Suppressor macrophage (primary cell): ENCODE data around the gene HPX.
"Not testable (repeated sequence)": the region's sequence is repeated elsewhere in the genome, so short reads cannot be mapped to it uniquely, and the experiment has no call there.

ENCODE experiments used
- DNase-seq, 4 experiments: peaks; one replicate each; pipeline ENCODE4 v3.0.0-alpha.2; 2020 to 2022

HPX gene

DNA sequence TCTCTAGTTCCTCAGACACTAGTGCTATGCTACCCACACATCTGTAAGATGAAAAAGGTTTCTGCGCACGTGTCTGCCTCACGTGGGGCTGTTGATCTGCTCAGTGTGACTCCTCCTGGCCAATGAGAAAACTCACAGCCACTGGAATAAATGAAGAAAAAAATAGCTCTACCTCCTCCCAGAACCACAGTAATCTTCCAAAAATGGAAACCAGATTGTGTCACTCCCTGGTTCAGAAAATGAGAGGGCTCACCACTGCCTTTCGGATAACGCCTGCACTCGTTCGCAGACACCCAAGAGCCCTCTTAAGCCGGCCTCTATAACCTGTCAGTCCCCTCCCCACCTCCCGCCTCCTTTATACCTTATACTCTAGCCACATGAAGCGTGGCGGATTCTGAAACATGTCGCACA, 27.0 kb downstream of the HPX start:
- no peak for DNase-seq

DNA sequence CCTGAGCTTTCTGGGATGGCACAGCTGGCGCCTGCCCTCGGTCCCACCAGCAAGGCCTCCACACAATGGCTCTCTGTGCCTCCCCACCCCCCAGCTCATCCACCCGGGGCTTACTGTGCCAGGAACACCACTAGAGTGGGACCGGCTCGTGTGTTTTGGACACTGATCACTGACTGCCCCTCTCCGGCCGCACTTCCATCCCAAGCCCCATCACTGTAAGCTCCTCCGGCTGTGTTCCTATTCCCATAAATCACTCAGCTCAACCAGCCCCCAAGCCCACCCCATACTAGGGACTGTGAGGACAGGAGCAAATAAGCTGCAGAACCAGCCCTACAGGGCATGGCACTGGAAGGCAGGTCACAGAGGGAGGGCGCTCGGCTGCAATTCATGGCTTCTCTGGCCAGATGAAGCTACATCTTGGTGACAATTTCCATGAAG, 29.2 kb downstream of the HPX start:
- no peak for DNase-seq

GRCh38 chr11:6410695-6411430, 29.9 kb downstream of the HPX start:
- no peak for DNase-seq

DNA sequence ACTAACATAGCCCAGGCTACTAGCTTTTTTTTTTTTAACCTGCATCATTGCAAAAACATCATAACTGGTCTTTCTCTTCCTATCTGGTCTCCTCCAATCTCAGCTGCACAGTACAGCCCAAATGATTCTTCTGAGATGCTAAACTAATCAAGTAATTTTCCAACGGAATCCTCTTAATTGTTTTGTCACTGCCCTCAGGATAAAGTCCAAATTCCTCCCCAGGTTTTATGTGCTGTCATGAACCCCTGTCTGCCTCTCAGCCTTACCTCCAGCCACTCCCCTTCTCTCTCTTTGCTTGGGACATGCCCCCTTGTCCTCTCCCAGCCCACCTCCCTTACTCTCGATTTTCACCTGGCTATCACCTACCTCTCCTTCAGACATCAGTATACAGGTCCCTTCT, 34.4 kb downstream of the HPX start:
- DNase-seq: no peak

DNA sequence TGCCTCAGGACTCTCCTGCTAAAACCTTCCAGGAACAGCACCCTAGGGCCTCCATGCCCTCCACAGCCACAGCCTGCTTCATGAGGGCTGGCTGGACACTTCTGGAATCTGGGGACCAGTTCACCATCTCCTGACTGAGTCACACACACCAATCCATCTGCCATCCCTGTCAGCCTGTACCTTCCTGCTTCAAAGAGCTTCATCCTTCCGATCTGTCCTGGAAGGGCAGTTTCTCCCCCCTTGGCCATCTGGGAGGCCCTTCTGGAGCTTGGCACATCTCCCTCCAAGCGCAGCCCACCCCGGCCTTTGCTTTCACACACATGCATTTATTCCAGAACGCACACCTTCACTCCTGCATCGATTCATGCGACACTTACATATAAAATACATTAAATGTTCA, 34.9 kb downstream of the HPX start:
- DNase-seq: no peak

DNA sequence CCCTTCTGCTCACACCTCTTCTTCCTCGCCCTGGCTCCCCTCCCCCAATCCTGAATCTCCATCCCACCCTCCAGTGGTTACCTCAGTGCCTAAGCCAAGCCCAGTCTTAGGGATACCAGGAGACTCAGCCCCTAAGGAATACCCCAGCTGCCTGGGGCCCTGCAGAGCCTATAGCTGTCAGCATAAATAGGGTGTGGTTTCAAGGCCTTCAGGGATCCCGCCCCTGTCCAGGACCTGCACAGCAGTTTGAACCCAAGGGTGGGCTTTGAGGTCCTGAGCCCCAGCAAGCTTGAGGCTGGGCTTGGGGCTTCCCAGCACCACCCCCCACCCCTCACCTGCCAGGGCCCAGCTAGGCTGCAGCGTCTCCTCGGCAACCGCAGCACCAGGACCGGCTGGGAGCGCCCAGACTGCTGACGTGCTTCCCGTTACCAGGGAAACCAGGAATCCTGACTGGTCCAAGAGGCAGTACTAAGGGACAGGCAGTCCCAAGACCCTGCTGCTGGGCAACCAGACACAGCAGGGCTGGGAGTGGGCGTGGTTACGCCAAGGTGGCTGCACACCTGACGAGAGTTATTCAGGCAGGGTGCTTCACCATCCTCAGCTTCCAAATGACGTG, 35.6 kb downstream of the HPX start:
- no peak for DNase-seq

DNA sequence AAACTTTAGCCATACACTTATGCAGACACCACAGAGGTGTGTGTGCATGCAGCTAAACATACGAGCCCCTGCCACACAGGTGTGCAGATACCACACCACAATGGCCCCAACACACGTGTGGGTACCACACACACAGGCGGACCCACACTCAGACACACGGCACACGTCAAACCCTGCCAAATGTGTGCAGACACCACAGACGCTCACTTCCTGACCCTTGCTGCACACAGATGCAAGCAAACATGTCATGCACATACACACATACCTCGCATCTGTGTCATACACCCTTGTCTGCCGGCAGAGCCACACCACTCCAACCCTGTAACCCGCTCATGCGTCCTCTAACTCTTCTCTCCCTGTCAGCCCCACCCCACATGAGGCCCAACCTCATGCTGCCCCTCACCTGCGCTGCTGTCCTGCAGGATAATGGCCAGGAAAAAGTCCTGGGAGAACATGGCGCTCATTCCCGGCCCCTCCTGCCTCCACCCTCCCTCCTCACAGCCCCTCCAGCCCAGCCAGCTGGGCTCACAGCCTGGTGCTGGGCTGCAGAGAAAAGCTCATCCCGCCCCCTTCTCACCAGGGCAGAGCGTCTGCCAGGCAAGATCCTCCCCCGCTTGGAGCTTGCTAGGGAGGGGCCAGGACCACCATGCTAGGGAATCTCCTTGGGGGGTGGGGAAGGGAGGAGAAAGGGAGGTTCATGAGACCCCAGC, 36.3 kb downstream of the HPX start:
- no peak for DNase-seq

- no peak for DNase-seq
Observed at GRCh38 chr11:6403539-6403938, 37.2 kb downstream of the HPX start.

DNA sequence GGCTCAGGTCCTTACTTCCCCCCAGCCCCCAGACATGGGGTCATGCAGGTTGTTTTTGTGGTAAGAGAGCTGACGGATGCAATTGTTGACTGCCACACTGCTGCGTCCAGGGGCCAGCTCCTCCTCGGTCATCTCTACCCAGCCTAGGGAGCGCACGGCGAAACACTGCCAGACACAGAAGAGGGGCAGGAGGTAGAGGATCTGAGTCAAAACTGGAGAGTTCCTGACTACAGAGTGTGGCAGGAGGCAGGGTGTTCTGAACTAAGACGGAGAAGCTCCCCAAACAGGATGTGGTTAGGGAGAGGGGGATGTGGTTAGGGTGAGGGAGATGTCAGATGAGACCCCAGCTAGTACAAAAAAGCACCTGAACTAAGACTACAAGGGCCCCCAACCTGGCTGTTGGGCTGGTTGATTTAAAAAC, 38.2 kb downstream of the HPX start:
- DNase-seq: no peak

GRCh38 chr11:6402061-6402470, 38.7 kb downstream of the HPX start:
- no peak for DNase-seq

- DNase-seq: no peak
Observed at GRCh38 chr11:6401464-6401863, 39.3 kb downstream of the HPX start.

DNA sequence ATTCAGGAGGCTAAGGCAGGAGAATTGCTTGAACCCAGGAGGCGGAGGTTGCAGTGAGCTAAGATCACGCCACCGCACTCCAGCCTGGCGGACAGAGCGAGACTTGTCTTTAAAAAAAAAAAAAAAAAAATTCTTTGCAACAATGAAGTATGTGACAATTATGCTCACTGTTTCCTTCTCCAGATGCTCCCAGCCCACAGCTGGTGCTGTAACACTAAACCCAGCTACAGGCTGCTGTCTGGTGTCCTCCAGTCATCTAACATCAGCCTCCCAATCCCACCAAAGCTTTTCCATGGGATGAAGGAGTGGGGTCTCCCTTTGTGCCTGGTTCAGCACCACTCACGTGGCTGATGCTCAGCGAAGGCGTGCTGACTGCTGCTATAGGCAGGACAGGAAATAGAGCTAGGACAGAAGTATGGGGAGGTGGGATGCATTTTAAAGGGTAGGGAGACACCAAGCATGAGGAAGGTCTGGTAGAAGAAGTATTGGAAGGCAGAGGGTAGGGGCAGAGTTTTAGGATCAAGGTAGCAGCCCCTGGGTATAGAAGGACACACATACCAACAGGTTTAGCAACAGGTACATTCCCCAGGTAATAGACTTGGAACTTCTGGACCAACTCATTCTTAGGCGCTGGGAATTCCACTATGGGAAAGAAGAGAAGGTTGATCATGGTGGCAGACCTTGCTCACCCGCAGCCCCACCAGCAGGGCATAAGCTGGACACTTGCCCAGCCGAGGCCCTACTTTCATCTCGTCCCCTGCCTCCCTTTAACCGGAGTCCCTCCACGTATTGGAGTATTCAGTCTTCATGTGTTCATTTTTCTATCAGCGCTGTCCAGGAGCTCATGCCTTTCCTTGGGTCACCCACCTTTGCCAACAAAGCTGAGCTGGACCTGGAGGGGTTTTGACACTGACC, 40.1 kb downstream of the HPX start:
- DNase-seq: no peak

DNA sequence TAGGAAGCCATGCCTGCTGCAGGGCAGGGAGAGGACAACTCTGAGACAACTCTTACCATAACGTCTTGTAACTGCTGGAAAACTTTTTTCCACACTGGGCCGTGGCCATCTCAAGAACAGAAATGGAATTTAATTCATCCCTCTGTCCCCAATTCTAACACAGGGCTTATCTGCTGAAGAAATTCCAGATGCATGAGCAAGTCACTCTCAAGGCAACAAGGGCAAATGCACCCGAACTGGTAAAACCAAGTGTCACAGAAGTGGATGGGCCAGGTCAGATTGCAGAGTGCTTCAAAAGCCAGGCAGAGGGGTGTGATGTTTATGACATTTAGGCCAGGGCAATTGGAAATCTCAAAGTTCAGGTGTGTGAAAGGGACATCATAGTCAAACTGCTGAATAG, 43.2 kb downstream of the HPX start:
- no peak for DNase-seq

- DNase-seq: no peak
Observed at GRCh38 chr11:6397156-6397555, 43.6 kb downstream of the HPX start.

DNA sequence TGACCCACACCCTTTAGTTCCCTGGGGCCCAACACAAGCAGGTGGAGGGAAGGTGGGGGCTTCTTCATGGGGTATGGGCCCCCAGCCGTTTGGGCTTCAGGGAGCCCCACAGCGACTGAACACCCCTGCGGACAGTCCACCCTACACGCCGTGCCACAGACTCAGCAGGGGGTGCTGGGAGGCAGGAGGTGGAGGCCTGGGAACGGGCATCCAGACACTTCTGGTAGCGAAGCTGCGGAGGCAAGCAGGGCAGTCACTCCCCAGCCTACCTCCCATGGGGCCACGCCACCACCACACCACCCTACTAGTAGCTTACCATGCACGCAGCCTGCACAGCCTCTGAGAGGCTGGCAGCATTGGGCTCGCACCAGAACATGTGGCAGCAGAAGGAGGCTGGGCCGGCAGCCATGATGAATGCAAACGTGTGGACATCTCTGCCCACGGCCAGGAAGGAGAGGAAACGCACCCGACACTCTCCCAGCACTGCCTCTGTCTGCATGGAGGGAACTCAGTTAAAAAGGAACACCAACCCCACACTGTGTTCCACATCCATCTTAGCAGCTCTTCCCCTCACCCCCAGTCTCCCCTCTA, 45.2 kb downstream of the HPX start:
- DNase-seq: peak in 2 of 4 experiments; percentile 26 to 42

DNA sequence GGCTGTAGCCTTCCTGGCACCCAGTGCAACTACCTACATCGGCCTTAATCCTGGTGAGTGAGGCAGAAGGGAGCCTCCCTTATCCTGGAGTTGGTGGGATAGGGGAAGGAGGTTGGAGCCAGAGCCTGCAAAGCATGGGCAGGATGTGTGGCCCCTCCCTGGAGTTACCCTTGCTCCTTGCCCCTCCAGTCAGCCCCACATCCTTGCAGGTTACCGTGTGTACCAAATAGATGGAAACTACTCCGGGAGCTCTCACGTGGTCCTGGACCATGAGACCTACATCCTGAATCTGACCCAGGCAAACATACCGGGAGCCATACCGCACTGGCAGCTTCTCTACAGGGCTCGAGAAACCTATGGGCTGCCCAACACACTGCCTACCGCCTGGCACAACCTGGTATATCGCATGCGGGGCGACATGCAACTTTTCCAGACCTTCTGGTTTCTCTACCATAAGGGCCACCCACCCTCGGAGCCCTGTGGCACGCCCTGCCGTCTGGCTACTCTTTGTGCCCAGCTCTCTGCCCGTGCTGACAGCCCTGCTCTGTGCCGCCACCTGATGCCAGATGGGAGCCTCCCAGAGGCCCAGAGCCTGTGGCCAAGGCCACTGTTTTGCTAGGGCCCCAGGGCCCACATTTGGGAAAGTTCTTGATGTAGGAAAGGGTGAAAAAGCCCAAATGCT, 46.7 kb downstream of the HPX start:
- DNase-seq: no peak

DNA sequence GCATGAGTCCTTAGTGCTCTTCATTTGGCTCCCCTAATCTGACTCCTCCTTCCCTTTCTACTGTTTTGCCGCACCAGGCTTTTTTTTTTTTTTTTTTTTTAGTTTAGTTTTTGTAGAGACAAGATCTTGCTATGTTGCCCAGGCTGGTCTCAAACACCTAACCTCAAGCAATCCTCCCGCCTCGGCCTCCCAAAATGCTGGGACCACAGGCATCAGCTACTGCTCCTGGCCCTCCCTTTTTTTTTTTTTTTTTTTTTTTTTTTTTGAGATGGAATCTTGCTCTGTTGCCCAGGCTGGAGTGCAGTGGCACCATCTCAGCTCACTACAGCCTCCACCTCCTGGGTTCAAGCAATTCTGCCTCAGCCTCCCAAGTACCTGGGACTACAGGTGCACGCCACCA, 48.5 kb downstream of the HPX start:
- not testable (repeated sequence) for DNase-seq

DNA sequence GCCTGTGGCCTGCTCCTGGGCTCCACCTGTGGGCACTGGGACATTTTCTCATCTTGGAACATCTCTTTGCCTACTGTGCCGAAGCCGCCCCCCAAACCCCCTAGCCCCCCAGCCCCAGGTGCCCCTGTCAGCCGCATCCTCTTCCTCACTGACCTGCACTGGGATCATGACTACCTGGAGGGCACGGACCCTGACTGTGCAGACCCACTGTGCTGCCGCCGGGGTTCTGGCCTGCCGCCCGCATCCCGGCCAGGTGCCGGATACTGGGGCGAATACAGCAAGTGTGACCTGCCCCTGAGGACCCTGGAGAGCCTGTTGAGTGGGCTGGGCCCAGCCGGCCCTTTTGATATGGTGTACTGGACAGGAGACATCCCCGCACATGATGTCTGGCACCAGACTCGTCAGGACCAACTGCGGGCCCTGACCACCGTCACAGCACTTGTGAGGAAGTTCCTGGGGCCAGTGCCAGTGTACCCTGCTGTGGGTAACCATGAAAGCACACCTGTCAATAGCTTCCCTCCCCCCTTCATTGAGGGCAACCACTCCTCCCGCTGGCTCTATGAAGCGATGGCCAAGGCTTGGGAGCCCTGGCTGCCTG, 49.2 kb downstream of the HPX start:
- DNase-seq: no peak

DNA sequence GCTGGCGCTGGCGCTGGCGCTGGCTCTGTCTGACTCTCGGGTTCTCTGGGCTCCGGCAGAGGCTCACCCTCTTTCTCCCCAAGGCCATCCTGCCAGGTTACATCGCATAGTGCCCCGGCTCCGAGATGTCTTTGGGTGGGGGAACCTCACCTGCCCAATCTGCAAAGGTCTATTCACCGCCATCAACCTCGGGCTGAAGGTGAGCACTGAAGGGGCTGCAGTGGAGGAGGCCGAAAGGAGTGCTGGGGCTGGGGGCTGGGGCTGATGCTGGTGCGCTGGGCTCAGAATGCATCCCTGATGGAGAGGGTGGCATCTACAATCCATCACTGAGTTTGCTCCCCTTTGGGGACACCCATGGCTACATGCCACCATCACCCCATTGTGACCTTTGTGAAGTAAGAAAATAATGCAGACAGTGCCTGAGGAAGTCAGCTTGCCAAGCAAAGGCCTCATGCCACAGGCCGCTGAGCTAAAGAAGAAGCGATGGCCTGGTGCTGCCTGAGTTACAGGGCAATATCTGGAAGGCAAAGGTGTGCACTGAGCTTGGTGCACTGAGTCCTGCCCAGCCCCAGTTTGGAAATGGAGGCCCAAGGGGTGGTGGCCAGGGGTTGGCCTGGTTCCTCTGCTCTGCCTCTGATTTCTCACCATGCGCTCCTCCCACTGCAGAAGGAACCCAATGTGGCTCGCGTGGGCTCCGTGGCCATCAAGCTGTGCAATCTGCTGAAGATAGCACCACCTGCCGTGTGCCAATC, 49.9 kb downstream of the HPX start:
- DNase-seq: peak in 3 of 4 experiments; percentile 45 to 52 (median 46)

DNA sequence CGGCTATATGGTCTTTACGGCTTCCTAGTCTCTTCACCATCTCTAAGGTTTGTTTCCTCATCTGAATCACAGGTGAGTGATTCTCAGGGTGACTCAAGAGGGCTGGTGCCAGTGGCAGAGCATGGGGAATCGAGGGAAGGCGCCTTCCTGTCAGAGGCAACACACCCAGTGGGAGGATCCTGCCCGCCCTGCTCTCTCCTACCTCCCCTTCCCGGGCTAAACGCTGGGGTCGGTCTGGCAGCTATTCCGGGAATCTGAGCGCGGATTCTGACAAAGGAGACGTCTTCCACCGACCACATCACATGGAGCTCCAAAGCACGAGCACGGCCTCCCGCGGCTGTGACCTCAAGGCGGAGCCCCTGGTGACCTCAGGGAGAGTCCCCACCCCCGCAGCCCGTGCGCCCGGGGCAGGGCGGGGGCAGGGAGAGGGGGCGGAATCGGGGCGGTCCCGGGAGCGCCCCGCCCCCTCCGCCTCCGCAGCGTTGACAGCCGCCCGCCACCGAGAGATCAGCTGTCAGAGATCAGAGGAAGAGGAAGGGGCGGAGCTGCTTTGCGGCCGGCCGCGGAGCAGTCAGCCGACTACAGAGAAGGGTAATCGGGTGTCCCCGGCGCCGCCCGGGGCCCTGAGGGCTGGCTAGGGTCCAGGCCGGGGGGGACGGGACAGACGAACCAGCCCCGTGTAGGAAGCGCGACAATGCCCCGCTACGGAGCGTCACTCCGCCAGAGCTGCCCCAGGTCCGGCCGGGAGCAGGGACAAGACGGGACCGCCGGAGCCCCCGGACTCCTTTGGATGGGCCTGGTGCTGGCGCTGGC, 50.7 kb downstream of the HPX start, which contains the start of gene SMPD1:
Gene SMPD1 (plus strand): TSS at position 570 of the 813 bp plus-strand sequence. CDS start 125 bp downstream, at position 695.
- peak; percentile 97 to 98 (median 98) for DNase-seq
